Gastroesophageal sphincter (tissue), 3 donors: ENCODE measurements around the gene ZBTB46.

Experiments used
- CTCF ChIP-seq, 4 experiments: fragments of 200-600 bp in 2 of 4; fragments of 450-650 bp in 2 of 4; sonication (generic) in 1 of 4; IDR thresholded peaks; one replicate each; pipeline ENCODE4 v1.5.1; 2017 to 2019; ENCODE audit warnings: antibody characterized with exemption in 4 of 4, mild to moderate bottlenecking in 2 of 4, moderate library complexity in 2 of 4
- POLR2A ChIP-seq, 2 donors: fragments of 450-650 bp; IDR thresholded peaks; one replicate each; pipeline ENCODE4 v1.6.1; 2017; ENCODE audit warnings: antibody characterized with exemption in 2 of 2, mild to moderate bottlenecking in 2 of 2, moderate library complexity in 1 of 2

DNA sequence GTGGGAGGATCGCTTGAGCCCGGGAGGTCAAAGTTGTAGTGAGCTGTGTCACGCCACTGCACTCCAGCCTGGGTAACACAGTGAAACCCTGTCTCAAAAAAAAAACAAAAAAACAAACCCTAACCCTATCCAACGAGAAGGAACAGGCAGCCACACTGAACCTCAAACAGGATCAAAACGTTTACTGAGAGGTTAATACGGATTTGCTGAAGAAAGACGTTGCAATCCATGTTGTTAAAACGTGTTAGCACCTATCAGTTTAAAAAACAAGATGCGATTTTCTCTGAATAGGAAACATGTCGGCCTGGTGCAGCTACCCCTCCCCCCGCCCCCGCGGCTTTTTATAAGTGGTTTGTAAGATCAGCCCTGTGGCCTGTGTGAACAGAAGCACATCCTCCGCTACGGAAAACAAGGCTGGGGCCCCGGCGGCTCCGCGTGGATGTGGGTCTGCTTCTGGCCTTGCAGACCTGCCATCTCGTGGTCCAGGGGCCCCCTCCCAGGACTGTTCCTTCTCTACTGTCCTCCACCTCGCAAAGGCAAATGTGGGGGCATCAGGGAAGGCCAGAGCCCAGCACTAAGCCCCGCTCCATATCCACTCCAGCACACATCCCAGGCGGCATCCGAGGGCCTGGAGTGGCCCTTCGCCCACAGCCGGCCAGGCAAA is 80.1 kb downstream of the ZBTB46 start:
- no peak for TF ChIP-seq CTCF (IDR thresholded peaks at IDR 0.05)
- no peak for TF ChIP-seq POLR2A (IDR thresholded peaks at IDR 0.05)
